Suprapubic skin (tissue), 4 donors: ENCODE measurements around the gene TMCO4.

ENCODE experiments used
- POLR2A ChIP-seq, 2 donors: fragments of 450-650 bp; IDR thresholded peaks; one replicate each; pipeline ENCODE4 v1.6.1; 2017; ENCODE audit warnings: antibody characterized with exemption in 2 of 2, mild to moderate bottlenecking in 2 of 2, moderate library complexity in 2 of 2
- POLR2AphosphoS5 ChIP-seq, 3 donors: sonication (generic); formaldehyde crosslinking; IDR thresholded peaks; one replicate each; pipeline ENCODE4 v1.6.1; 2017; ENCODE audit warnings: antibody characterized with exemption in 3 of 3
- TF ChIP-seq, protein P1 (sequence below), 2 donors: fragments of 200-600 bp in 1 of 2; fragments of 450-650 bp in 1 of 2; sonication (generic) in 1 of 2; IDR thresholded peaks; one replicate each; pipeline ENCODE4 v1.5.1; 2016 to 2019; ENCODE audit warnings: antibody characterized with exemption in 2 of 2, mild to moderate bottlenecking in 1 of 2, moderate library complexity in 1 of 2

DNA sequence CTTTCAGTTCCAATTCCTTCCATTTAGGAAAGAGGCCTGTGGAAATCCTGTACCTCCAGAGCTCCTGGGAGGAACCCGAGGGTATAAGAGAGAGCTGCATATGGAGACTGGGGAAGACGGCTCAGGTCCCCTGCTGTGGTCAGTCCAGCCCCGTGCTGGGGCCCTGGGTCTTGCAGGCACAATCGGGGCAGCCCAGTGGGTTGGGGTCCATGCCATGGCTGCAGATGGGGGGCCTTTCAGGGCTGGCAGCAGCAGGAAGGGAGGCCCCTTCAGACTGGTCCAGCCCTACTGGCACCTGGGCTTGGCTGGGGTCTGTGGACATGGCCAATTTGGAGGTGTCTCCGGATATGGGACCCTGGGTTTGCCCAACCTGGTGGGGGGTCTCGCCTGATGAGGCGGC is 116.8 kb downstream of the TMCO4 start:
- TF ChIP-seq, protein P1, sequence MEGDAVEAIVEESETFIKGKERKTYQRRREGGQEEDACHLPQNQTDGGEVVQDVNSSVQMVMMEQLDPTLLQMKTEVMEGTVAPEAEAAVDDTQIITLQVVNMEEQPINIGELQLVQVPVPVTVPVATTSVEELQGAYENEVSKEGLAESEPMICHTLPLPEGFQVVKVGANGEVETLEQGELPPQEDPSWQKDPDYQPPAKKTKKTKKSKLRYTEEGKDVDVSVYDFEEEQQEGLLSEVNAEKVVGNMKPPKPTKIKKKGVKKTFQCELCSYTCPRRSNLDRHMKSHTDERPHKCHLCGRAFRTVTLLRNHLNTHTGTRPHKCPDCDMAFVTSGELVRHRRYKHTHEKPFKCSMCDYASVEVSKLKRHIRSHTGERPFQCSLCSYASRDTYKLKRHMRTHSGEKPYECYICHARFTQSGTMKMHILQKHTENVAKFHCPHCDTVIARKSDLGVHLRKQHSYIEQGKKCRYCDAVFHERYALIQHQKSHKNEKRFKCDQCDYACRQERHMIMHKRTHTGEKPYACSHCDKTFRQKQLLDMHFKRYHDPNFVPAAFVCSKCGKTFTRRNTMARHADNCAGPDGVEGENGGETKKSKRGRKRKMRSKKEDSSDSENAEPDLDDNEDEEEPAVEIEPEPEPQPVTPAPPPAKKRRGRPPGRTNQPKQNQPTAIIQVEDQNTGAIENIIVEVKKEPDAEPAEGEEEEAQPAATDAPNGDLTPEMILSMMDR (IDR thresholded peaks at IDR 0.05), result no peak
- no peak for TF ChIP-seq POLR2AphosphoS5 (IDR thresholded peaks at IDR 0.05)
- TF ChIP-seq POLR2A (IDR thresholded peaks at IDR 0.05), result no peak
